UCSD-AML1 (cell line): ENCODE measurements around the gene UNC5A.

ENCODE experiments used
- DNase-seq: peaks from one replicate; lab custom pipeline; 2025; ENCODE audit not compliant: unreplicated experiment; lab: John Stamatoyannopoulos, UW

Gene UNC5A

GRCh38 chr5:176819476-176819875, 9.1 kb downstream of the UNC5A start:
- DNase-seq: no peak

- no peak for DNase-seq
These were observed 10.6 kb downstream of the UNC5A start for GRCh38 chr5:176820937-176821336.

- no peak for DNase-seq
These were observed 11.1 kb downstream of the UNC5A start for GRCh38 chr5:176821441-176821840.

GRCh38 chr5:176822041-176822792, 11.9 kb downstream of the UNC5A start:
- no peak for DNase-seq

GRCh38 chr5:176822793-176823481, 12.6 kb downstream of the UNC5A start:
- DNase-seq: no peak

- DNase-seq: no peak
These were observed 13.6 kb downstream of the UNC5A start for GRCh38 chr5:176823869-176824412.

GRCh38 chr5:176824604-176825003, 14.2 kb downstream of the UNC5A start:
- no peak for DNase-seq

GRCh38 chr5:176825234-176825633, 14.9 kb downstream of the UNC5A start:
- no peak for DNase-seq

- DNase-seq: no peak
These were observed 15.6 kb downstream of the UNC5A start for GRCh38 chr5:176825957-176826356.

GRCh38 chr5:176827736-176828414, 17.5 kb downstream of the UNC5A start:
- no peak for DNase-seq

- no peak for DNase-seq
These were observed 19.0 kb downstream of the UNC5A start for GRCh38 chr5:176829320-176829719.

- DNase-seq: no peak
These were observed 20.1 kb downstream of the UNC5A start for GRCh38 chr5:176830422-176830994.

GRCh38 chr5:176830995-176831423, 20.6 kb downstream of the UNC5A start:
- no peak for DNase-seq

- no peak for DNase-seq
These were observed 21.1 kb downstream of the UNC5A start for GRCh38 chr5:176831425-176831824.

- DNase-seq: no peak
These were observed 21.8 kb downstream of the UNC5A start for GRCh38 chr5:176832162-176832561.

GRCh38 chr5:176833286-176833685, 22.9 kb downstream of the UNC5A start:
- no peak for DNase-seq

- DNase-seq: no peak
These were observed 25.6 kb downstream of the UNC5A start for GRCh38 chr5:176835918-176836317.

- no peak for DNase-seq
These were observed 26.7 kb downstream of the UNC5A start for GRCh38 chr5:176836811-176837706.

- peak; percentile 87 for DNase-seq
These were observed 27.4 kb downstream of the UNC5A start for GRCh38 chr5:176837707-176838115.

GRCh38 chr5:176843673-176844072, 33.3 kb downstream of the UNC5A start:
- no peak for DNase-seq
